ENCODE measurements around the gene NBAS.

NBAS gene

GRCh38 chr2:15284614-15285013, 276.5 kb downstream of the NBAS start:
- no peak overlapping the region for H3K4me2 ChIP-seq (ENCODE audit: low read length)
- H3K4me3 ChIP-seq (ENCODE audit: low read length) = no peak overlapping the region
- no peaks in the 10 kb centered on the region for H3K27me3 ChIP-seq (ENCODE audit: control insufficient read depth, insufficient read depth, low read length)
- H3K9me3 ChIP-seq (replicated peaks; ENCODE audit: low read length) = no peaks in the 10 kb centered on the region
- H3K9ac ChIP-seq (ENCODE audit: low read depth, low read length) = no peak overlapping the region
- no peaks in the 10 kb centered on the region for H3K36me3 ChIP-seq (ENCODE audit: insufficient read depth, low read length)
- no peaks in the 10 kb centered on the region for H3K4me1 ChIP-seq (ENCODE audit: control insufficient read depth, insufficient read depth, low read length)

DNA sequence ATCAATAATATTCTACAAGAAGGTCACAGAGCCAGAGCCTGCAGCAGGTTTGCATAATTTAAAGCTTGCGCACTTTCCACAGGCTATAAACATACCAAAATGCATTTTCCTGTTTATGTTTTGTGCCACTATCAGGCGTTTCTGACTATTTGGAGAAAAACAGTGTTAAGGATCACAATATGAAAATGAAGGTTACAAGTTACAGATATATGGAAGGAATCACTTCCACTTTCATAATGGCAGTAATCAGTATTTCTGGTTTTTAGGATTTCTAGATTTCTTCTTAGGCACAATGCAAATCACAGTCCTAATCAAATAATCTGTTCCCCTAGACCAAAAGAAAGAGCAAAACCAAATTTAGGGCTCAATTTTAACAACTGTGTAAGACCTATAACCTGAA, 279.5 kb downstream of the NBAS start:
- Histone ChIP-seq H3K27me3 (ENCODE audit: control insufficient read depth, insufficient read depth, low read length) (no peaks in the 10 kb centered on the region), H3K4me3 (ENCODE audit: low read length) (no peak overlapping the region), H3K36me3 (ENCODE audit: insufficient read depth, low read length) (no peaks in the 10 kb centered on the region), H3K4me2 (ENCODE audit: low read length) (no peak overlapping the region), H3K4me1 (ENCODE audit: control insufficient read depth, insufficient read depth, low read length) (no peaks in the 10 kb centered on the region), H3K9me3 (replicated peaks; ENCODE audit: low read length) (no peaks in the 10 kb centered on the region), H3K9ac (ENCODE audit: low read depth, low read length) (no peak overlapping the region)

GRCh38 chr2:15279201-15279876, 281.8 kb downstream of the NBAS start:
- no peak overlapping the region for H3K9ac ChIP-seq (ENCODE audit: low read depth, low read length)
- no peaks in the 10 kb centered on the region for H3K4me1 ChIP-seq (ENCODE audit: control insufficient read depth, insufficient read depth, low read length)
- H3K4me2 ChIP-seq (ENCODE audit: low read length) = no peak overlapping the region
- H3K36me3 ChIP-seq (ENCODE audit: insufficient read depth, low read length) = peaks cover 4% of the 10 kb centered on the region
- H3K4me3 ChIP-seq (ENCODE audit: low read length) = no peak overlapping the region
- H3K9me3 ChIP-seq (replicated peaks; ENCODE audit: low read length) = no peaks in the 10 kb centered on the region
- H3K27me3 ChIP-seq (ENCODE audit: control insufficient read depth, insufficient read depth, low read length) = no peaks in the 10 kb centered on the region

DNA sequence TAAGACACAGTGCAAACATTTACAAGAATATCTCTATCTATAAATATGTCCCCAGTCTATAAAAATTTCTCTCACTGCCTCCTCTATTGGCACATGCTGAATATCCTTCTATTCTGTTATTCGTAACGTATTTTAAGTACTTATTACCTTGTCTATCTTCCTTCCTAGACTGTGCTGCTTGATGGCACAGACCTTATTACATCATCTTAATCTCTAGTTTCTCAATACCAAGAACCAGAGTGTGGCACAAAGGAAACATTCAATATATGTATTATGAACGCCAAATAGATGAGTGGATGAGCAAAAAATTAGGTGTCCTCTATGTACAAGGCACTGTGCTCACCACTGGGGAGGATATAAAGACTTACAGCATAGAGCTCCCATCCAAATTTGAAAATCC, 282.8 kb downstream of the NBAS start:
- Histone ChIP-seq H3K9ac (ENCODE audit: low read depth, low read length) (no peak overlapping the region), H3K4me3 (ENCODE audit: low read length) (no peak overlapping the region), H3K36me3 (ENCODE audit: insufficient read depth, low read length) (peaks cover 4% of the 10 kb centered on the region), H3K9me3 (replicated peaks; ENCODE audit: low read length) (no peaks in the 10 kb centered on the region), H3K4me1 (ENCODE audit: control insufficient read depth, insufficient read depth, low read length) (no peaks in the 10 kb centered on the region), H3K27me3 (ENCODE audit: control insufficient read depth, insufficient read depth, low read length) (no peaks in the 10 kb centered on the region), H3K4me2 (ENCODE audit: low read length) (no peak overlapping the region)

GRCh38 chr2:15275346-15275745, 285.8 kb downstream of the NBAS start:
- Histone ChIP-seq H3K9me3 (replicated peaks; ENCODE audit: low read length) (no peaks in the 10 kb centered on the region), H3K27me3 (ENCODE audit: control insufficient read depth, insufficient read depth, low read length) (no peaks in the 10 kb centered on the region), H3K4me2 (ENCODE audit: low read length) (no peak overlapping the region), H3K36me3 (ENCODE audit: insufficient read depth, low read length) (peaks cover 4% of the 10 kb centered on the region), H3K9ac (ENCODE audit: low read depth, low read length) (no peak overlapping the region), H3K4me1 (ENCODE audit: control insufficient read depth, insufficient read depth, low read length) (no peaks in the 10 kb centered on the region), H3K4me3 (ENCODE audit: low read length) (no peak overlapping the region)

GRCh38 chr2:15273452-15273851, 287.7 kb downstream of the NBAS start:
- H3K9ac ChIP-seq (ENCODE audit: low read depth, low read length) = no peak overlapping the region
- H3K4me1 ChIP-seq (ENCODE audit: control insufficient read depth, insufficient read depth, low read length) = no peaks in the 10 kb centered on the region
- H3K4me2 ChIP-seq (ENCODE audit: low read length) = no peak overlapping the region
- no peaks in the 10 kb centered on the region for H3K27me3 ChIP-seq (ENCODE audit: control insufficient read depth, insufficient read depth, low read length)
- H3K4me3 ChIP-seq (ENCODE audit: low read length) = no peak overlapping the region
- peaks cover 4% of the 10 kb centered on the region for H3K36me3 ChIP-seq (ENCODE audit: insufficient read depth, low read length)
- H3K9me3 ChIP-seq (replicated peaks; ENCODE audit: low read length) = no peaks in the 10 kb centered on the region

DNA sequence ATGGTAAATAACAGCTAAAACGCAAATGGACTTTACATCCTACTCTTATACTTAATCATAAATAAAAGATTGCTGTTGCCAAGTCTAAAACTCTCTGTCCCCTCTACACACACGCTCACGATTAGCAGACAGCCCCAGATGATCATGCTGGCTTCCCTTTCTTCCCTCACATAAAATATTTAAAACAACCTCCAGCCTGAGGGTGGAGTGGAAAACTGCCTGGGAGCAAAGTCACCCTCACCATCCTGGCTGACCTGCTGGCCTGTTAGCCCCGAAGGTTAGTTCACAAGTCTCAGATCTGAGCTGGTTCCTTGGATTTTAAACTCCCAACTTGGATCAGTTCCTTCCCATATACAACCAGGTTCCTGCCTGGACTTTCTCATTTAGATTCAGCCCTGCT, 288.2 kb downstream of the NBAS start:
- Histone ChIP-seq H3K36me3 (ENCODE audit: insufficient read depth, low read length) (peaks cover 4% of the 10 kb centered on the region), H3K9ac (ENCODE audit: low read depth, low read length) (no peak overlapping the region), H3K4me2 (ENCODE audit: low read length) (no peak overlapping the region), H3K9me3 (replicated peaks; ENCODE audit: low read length) (no peaks in the 10 kb centered on the region), H3K4me3 (ENCODE audit: low read length) (no peak overlapping the region), H3K27me3 (ENCODE audit: control insufficient read depth, insufficient read depth, low read length) (no peaks in the 10 kb centered on the region), H3K4me1 (ENCODE audit: control insufficient read depth, insufficient read depth, low read length) (no peaks in the 10 kb centered on the region)

DNA sequence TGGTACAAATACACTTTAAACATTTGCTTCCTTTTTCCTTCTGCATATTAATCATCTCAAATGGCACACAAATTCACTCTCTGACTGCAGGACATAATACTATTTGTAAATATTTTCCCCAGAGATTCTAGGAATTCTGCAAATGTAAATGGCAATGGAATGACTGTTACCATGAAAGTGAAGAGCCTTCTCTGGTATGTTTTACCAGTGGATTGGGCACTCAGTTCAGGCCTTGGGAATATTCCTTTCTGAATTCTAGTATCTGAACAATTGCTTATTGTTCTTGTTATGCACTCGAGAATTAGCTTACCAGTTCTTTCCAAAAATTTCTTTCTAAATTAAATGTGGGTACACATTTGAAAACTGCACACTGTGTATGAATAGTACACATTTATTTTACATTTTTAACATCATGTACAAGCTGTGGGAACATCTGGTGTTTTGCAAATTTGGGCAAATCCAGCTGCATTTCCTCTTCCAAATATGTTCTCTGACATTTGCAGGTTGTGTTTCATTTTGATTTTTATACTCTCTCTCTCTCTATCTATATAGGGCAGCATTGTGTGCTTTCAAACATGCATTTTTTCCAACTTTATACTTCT, 289.1 kb downstream of the NBAS start:
- H3K9ac ChIP-seq (ENCODE audit: low read depth, low read length) = no peak overlapping the region

GRCh38 chr2:15271276-15271675, 289.9 kb downstream of the NBAS start:
- H3K9ac ChIP-seq (ENCODE audit: low read depth, low read length) = no peak overlapping the region

More for the DNA sequence above, 289.1 kb downstream of the NBAS start:
- Histone ChIP-seq H3K36me3 (ENCODE audit: insufficient read depth, low read length) (peaks cover 4% of the 10 kb centered on the region), H3K4me1 (ENCODE audit: control insufficient read depth, insufficient read depth, low read length) (no peaks in the 10 kb centered on the region), H3K27me3 (ENCODE audit: control insufficient read depth, insufficient read depth, low read length) (no peaks in the 10 kb centered on the region), H3K4me3 (ENCODE audit: low read length) (no peak overlapping the region), H3K4me2 (ENCODE audit: low read length) (no peak overlapping the region), H3K9me3 (replicated peaks; ENCODE audit: low read length) (no peaks in the 10 kb centered on the region)

DNA sequence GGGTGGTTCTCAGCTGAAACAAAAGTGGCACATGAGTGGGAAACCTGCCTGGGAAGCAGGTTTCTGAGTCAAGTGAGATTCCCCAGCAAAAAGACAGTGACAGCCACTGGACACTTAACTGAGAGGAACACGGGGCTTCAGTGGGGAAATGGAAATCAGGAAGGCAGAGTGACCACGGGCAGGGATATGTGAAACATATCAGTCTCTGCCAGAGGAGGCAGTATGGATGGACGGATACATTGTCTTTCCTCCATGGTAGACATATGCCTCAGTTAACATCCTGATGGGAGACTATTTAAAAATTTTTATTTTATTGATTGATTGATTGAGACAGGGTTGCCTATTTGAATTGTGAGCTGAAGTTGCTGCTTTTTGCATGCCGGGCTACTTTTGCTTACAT, 292.1 kb downstream of the NBAS start:
- no peaks in the 10 kb centered on the region for H3K4me1 ChIP-seq (ENCODE audit: control insufficient read depth, insufficient read depth, low read length)
- H3K4me2 ChIP-seq (ENCODE audit: low read length) = no peak overlapping the region
- H3K27me3 ChIP-seq (ENCODE audit: control insufficient read depth, insufficient read depth, low read length) = no peaks in the 10 kb centered on the region
- no peak overlapping the region for H3K4me3 ChIP-seq (ENCODE audit: low read length)
- H3K36me3 ChIP-seq (ENCODE audit: insufficient read depth, low read length) = no peaks in the 10 kb centered on the region
- no peaks in the 10 kb centered on the region for H3K9me3 ChIP-seq (replicated peaks; ENCODE audit: low read length)
- H3K9ac ChIP-seq (ENCODE audit: low read depth, low read length) = no peak overlapping the region

More at GRCh38 chr2:15271276-15271675, 289.9 kb downstream of the NBAS start:
- no peak overlapping the region for H3K4me3 ChIP-seq (ENCODE audit: low read length)
- no peaks in the 10 kb centered on the region for H3K9me3 ChIP-seq (replicated peaks; ENCODE audit: low read length)
- no peaks in the 10 kb centered on the region for H3K27me3 ChIP-seq (ENCODE audit: control insufficient read depth, insufficient read depth, low read length)
- H3K4me1 ChIP-seq (ENCODE audit: control insufficient read depth, insufficient read depth, low read length) = no peaks in the 10 kb centered on the region
- no peak overlapping the region for H3K4me2 ChIP-seq (ENCODE audit: low read length)
- peaks cover 4% of the 10 kb centered on the region for H3K36me3 ChIP-seq (ENCODE audit: insufficient read depth, low read length)

DNA sequence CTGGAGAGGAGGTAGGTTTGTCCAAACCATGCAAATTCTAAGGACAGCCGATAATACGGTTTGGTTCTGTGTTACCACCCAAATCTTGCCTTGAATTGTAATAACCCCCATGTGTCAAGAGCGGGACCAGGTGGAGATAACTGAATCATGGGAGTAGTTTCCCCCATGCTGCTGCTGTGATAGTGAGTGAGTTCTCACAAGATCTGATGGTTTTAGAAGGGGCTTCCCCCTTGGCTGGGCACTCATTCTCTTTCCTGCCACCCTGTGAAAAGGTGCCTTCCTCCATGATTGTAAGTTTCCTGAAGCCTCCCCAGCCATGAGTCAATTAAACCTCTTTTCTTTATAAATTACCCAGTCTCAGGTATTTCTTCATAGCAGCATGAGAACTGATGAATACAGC, 295.2 kb downstream of the NBAS start:
- Histone ChIP-seq H3K4me1 (ENCODE audit: control insufficient read depth, insufficient read depth, low read length) (no peaks in the 10 kb centered on the region), H3K9me3 (replicated peaks; ENCODE audit: low read length) (no peaks in the 10 kb centered on the region)

More for the DNA sequence above, 295.2 kb downstream of the NBAS start:
- Histone ChIP-seq H3K4me3 (ENCODE audit: low read length) (no peak overlapping the region), H3K4me2 (ENCODE audit: low read length) (no peak overlapping the region), H3K36me3 (ENCODE audit: insufficient read depth, low read length) (no peaks in the 10 kb centered on the region), H3K27me3 (ENCODE audit: control insufficient read depth, insufficient read depth, low read length) (no peaks in the 10 kb centered on the region), H3K9ac (ENCODE audit: low read depth, low read length) (no peak overlapping the region)

Measured in skeletal muscle satellite cell (primary cell).